Measurements from ENCODE around the gene RAC2. TPM values are rescaled to one million over a fixed set of nuclear protein-coding genes. Genes with fewer than 3 reads are reported as not detected.

The RAC2 gene
- total and polyA plus RNA-seq, 2 of the 8 experiments (the other 6 are each of a cell fraction or from before 2014, with no cell fraction given) = 2.3 to 4.3 TPM

- Histone ChIP-seq H3K18ac (ENCODE audit: extremely low read depth, low read length) (no peak overlapping the region), H3K79me1 (ENCODE audit: low read depth, low read length) (no peaks in the 10 kb centered on the region), H2AFZ (ENCODE audit: low read length) (no peak overlapping the region), H3K9me3 (ENCODE audit: insufficient read depth in 2 of 2, low read depth in 1 of 2, low read length in 1 of 2) (no peaks in the 10 kb centered on the region), H3K79me2 (ENCODE audit: control insufficient read depth in 1 of 2, insufficient read depth in 2 of 2, low read length in 2 of 2) (no peaks in the 10 kb centered on the region), H4K8ac (ENCODE audit: extremely low read depth, insufficient read depth, low read length) (no peak overlapping the region), H3K56ac (replicated peaks; ENCODE audit: insufficient read length, low read depth, low read length) (no peak overlapping the region), H2BK15ac (ENCODE audit: low read length) (no peak overlapping the region), H3K23ac (ENCODE audit: insufficient read length) (no peak overlapping the region), H2AK5ac (ENCODE audit: low read depth, low read length) (no peak overlapping the region), H3K4me2 (ENCODE audit: insufficient read depth in 1 of 2, low read depth in 2 of 2, low read length in 2 of 2) (no peak overlapping the region), H3K4me3 (ENCODE audit: extremely low read depth in 1 of 4, insufficient read depth in 2 of 4, low read depth in 3 of 4, low read length in 4 of 4) (no peak overlapping the region), H2BK20ac (ENCODE audit: low read length) (no peak overlapping the region), H3K4ac (replicated peaks; ENCODE audit: insufficient read length, low read depth, low read length) (no peak overlapping the region), H4K20me1 (replicated peaks in 1 of 2; ENCODE audit: control insufficient read depth in 1 of 2, insufficient read depth in 2 of 2, low read length in 2 of 2) (no peaks in the 10 kb centered on the region), H2BK120ac (replicated peaks; ENCODE audit: low read depth, low read length) (no peak overlapping the region), H3K27ac (ENCODE audit: low read depth, low read length) (no peak overlapping the region), H2BK12ac (ENCODE audit: low read depth, low read length) (no peak overlapping the region), H3K27me3 (replicated peaks in 1 of 4; ENCODE audit: control insufficient read depth in 3 of 4, extremely low read depth in 1 of 4, insufficient read depth in 3 of 4, low read length in 3 of 4) (no peaks in the 10 kb centered on the region; a peak in 1 of 7 replicates), H2BK5ac (ENCODE audit: low read depth, low read length) (no peak overlapping the region), H3K23me2 (ENCODE audit: low read depth, low read length) (peaks cover 1% of the 10 kb centered on the region; the same call in 1 of the 2 replicates), H3K9ac (replicated peaks in 1 of 4; ENCODE audit: extremely low read depth in 1 of 4, low read depth in 3 of 4, low read length in 3 of 4) (no peak overlapping the region), H3K4me1 (replicated peaks in 1 of 4; ENCODE audit: control insufficient read depth in 3 of 4, insufficient read depth in 4 of 4, low read length in 3 of 4) (peaks cover 0 to 4% (median 2%) of the 10 kb centered on the region in 4 experiments; a peak in 6 of 7 replicates), H4K91ac (replicated peaks; ENCODE audit: insufficient read length, low read length) (no peak overlapping the region), H3K14ac (ENCODE audit: insufficient read length) (no peak overlapping the region), H4K5ac (ENCODE audit: insufficient read length, low read depth, low read length) (no peak overlapping the region), H3K36me3 (ENCODE audit: control insufficient read depth in 2 of 4, insufficient read depth in 4 of 4, low read length in 3 of 4) (no peaks in the 10 kb centered on the region)
- 91% methylated on average over 69 of the region's 71 CpGs; no CpG with 5 or more reads in 1 of the 2 experiments for WGBS, 2 experiments (ENCODE audit: extremely low coverage in 1 of 2, insufficient coverage in 1 of 2, insufficient read length in 1 of 2, insufficient replicate concordance in 2 of 2, low coverage in 1 of 2, low lambda C conversion rate in 2 of 2, missing lambda C conversion rate in 1 of 2)
- TF ChIP-seq TBP (IDR thresholded peaks at IDR 0.05; ENCODE audit: low read depth, low read length) (no peak), SP1 (IDR thresholded peaks at IDR 0.05; ENCODE audit: low read depth, low read length) (no peak), PHF8 (conservative IDR thresholded peaks at IDR 0.05; ENCODE audit: low read depth, low read length) (no peak), POLR2A (IDR thresholded peaks at IDR 0.05; ENCODE audit: control extremely low read depth in 1 of 2, low read depth in 2 of 2, low read length in 2 of 2) (no peak), CTBP2 (IDR thresholded peaks at IDR 0.05; ENCODE audit: borderline replicate concordance, insufficient read depth, insufficient read length, low read length) (no peak), TEAD4 (IDR thresholded peaks at IDR 0.05; ENCODE audit: low read depth, low read length) (no peak), YY1 (IDR thresholded peaks at IDR 0.05; ENCODE audit: low read depth, low read length) (no peak), KDM4A (IDR thresholded peaks at IDR 0.05; ENCODE audit: low read depth, low read length, severe bottlenecking) (no peak), RNF2 (IDR thresholded peaks at IDR 0.05; ENCODE audit: borderline replicate concordance, low read depth, low read length, missing control alignments, poor library complexity, severe bottlenecking) (no peak), JUND (IDR thresholded peaks at IDR 0.05; ENCODE audit: low read length) (no peak)
- no peak for DNase-seq (ENCODE audit: low read depth in 1 of 2, low spot score in 2 of 2)
- ChIA-PET CTCF (ENCODE audit: partially characterized antibody) (interaction anchor here (0.6 to 2.4 kb wide), 3 partner anchors 52 to 275 kb away, joined by 4 to 7 read pairs (median 4); no protein-coding TSS in a partner anchor), POLR2A (ENCODE audit: partially characterized antibody) (interaction anchor here (1.2 to 1.3 kb wide), 2 partner anchors 10 to 58 kb away, joined by 3 to 4 read pairs; no protein-coding TSS in a partner anchor)
- no peak for FAIRE-seq
Observed at GRCh38 chr22:37206841-37207821, 36.9 kb downstream of the RAC2 start.
